GM18507 (cell line): Measurements from ENCODE around the gene NRXN3.

Experiments used
- DNase-seq: peaks from one replicate; pipeline ENCODE4 v3.0.0; 2011; ENCODE audit warnings: low read depth; ENCODE audit not compliant: insufficient read length; ENCODE audit errors: extremely low spot score
- FAIRE-seq: peaks from 2 replicates; lab custom pipeline; 2011; peaks lifted over from hg19 to GRCh38; lab: Jason Lieb, UNC

Gene NRXN3

DNA sequence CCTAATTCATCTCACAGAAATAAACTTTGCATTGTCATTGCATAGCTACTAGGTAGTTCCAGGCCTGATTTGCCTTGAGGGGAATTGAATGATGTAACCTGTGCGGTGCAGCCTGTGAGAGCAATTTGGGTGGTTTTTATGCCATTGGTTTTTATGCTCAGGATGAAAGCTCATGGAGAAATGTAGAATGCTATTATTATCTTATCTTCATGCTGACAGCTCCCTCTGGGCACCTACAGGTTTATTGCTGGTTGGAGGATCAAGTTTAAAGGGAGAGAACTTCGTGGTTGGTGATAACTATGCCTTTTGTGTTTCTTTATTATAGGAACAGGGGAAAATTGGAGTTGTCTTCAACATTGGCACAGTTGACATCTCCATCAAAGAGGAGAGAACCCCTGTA is 1493.3 kb downstream of the NRXN3 start:
- FAIRE-seq (no peak), DNase-seq (no peak)

- DNase-seq (no peak), FAIRE-seq (no peak)
Observed at GRCh38 chr14:79665556-79665955, 1495.4 kb downstream of the NRXN3 start.

DNA sequence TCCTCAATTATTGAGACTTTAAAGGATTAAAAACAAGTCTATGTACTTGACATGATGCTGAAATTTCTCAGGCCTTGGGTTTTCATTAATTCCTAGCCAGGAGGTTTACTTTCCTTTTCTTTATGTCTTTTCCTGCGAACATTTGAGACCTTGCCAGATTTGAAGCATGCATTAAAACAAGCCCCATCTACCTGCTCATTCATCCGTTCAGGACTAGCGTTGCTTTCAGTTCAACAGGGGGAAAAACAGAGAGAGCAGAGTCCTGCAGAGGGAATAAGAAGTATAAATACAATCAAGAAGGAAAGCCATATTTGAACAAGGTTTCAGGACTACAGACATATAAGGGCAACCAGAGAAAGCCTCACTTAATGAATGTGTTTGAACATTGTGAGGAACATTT is 1498.8 kb downstream of the NRXN3 start:
- FAIRE-seq: no peak
- no peak for DNase-seq

GRCh38 chr14:79670811-79671210 is 1500.6 kb downstream of the NRXN3 start:
- no peak for DNase-seq
- no peak for FAIRE-seq

GRCh38 chr14:79680087-79680486 is 1509.9 kb downstream of the NRXN3 start:
- DNase-seq: no peak

DNA sequence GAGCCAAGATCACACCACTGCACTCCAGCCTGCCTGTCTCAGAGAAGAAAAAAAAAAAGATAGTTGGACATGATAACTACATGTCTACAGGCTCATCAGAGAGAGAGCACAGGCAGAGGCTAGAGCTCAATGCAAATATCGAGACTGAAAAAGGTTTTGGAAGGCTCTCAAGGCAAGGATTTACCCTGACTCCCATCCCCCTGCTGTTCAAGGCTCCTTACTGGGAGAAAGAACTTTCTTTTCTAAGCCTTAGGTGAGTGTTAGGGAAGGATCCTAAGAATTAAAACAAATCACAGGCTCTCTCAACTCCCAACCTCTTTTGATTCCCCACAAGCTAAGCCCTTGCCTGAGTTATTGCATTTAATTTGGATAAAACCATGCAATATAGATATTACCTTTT is 1516.0 kb downstream of the NRXN3 start:
- FAIRE-seq: no peak

More at GRCh38 chr14:79680087-79680486, 1509.9 kb downstream of the NRXN3 start:
- no peak for FAIRE-seq

DNA sequence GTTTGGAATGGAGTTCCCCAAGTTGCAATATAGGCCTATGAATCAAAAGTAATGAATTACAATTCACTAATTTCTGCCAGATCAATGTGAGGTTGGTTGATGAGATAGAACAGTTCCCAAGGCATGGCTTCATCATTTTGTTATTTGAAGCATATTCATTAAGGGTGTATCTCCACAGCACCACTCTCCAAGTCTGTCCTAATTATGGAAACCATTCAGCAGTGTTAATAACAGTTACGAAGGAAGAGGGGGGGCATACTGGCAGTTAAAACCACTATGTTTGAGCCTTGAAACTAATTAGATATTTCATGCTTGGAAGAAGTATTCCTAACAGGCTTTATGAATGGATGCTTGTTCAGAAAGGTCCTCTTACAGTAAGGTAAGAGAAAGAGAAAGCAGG is 1520.8 kb downstream of the NRXN3 start:
- no peak for FAIRE-seq
- DNase-seq: no peak

More for the DNA sequence above, 1516.0 kb downstream of the NRXN3 start:
- DNase-seq: no peak

DNA sequence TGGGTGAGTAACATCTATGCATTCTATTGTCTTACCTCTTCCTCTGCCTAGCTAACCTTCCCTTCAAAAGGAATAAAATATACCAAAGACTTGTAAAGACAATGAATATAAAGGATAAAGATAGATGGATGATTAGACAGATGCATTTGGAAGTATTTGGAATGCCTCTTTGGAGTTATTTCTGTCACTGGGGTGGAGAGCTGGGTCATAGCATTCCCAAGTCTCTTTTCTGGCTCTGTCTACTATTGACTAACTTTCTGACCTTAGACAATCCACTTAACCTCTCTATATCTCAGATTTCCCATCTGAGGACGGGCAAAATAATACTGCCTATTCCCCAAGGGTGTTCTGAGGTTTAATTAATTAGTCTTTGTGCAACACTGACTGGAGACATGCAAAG is 1523.8 kb downstream of the NRXN3 start:
- DNase-seq (no peak), FAIRE-seq (no peak)

DNA sequence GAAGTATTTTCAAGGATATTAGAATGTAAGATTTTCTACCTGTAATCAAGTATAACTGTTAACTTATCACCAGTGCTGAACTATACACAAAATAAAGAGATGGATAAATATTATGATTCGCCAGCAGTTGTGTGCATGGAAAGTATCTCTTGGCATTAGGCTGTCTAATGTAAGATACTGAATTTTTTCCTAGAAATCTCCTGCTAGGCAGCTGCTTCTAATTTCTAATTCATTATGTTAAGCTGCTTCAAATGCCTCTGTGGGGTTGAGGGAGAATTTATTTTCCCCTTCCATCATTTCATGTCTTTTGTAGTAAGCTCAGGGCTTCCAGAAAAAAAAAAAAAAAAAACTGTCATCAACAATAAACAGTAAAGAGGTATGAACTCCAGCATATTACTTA is 1525.1 kb downstream of the NRXN3 start:
- FAIRE-seq (no peak), DNase-seq (no peak)

DNA sequence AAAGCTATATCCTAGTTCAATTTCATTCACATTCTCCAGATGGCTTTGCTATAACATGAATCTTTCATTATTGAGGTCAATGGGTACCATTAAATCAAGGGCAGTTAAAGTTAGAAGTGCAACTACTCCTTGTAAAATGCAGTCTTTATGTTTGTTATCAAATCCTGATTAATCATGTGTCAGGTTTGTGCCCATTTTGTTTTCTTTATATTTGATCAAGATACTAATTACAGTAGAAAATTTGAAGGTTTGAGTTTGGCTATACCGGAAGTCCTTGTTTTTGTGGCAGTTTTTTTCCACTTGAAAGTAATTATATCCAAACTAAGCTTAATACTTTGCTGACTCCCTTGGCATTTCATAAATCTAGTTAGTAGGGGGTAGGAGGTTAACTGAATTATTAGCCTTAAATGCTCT is 1528.1 kb downstream of the NRXN3 start:
- FAIRE-seq (no peak), DNase-seq (no peak)

GRCh38 chr14:79699206-79699605 is 1529.0 kb downstream of the NRXN3 start:
- no peak for FAIRE-seq
- DNase-seq: no peak

- FAIRE-seq (no peak), DNase-seq (no peak)
Observed at GRCh38 chr14:79701371-79701770, 1531.2 kb downstream of the NRXN3 start.

DNA sequence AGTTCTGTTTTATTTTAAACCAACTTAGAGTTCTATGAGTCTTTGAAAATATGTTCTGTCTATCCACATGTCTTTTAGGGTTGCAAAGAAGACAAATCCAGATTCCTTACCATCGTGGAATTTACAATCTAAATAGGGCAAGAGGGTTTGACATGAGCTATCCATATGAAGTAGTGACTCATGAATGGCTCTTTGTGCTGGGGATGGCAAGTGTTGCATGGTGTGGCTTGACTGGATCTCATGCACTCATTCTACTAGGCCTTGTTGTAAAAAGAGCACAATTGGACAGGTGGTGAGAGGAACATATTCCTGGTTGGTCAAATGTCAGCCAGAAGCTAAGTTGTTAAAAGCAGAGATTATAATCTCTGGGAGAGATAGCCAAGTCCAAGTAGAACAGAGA is 1532.0 kb downstream of the NRXN3 start:
- no peak for FAIRE-seq
- no peak for DNase-seq

GRCh38 chr14:79703209-79703608 is 1533.0 kb downstream of the NRXN3 start:
- no peak for DNase-seq
- FAIRE-seq: no peak

DNA sequence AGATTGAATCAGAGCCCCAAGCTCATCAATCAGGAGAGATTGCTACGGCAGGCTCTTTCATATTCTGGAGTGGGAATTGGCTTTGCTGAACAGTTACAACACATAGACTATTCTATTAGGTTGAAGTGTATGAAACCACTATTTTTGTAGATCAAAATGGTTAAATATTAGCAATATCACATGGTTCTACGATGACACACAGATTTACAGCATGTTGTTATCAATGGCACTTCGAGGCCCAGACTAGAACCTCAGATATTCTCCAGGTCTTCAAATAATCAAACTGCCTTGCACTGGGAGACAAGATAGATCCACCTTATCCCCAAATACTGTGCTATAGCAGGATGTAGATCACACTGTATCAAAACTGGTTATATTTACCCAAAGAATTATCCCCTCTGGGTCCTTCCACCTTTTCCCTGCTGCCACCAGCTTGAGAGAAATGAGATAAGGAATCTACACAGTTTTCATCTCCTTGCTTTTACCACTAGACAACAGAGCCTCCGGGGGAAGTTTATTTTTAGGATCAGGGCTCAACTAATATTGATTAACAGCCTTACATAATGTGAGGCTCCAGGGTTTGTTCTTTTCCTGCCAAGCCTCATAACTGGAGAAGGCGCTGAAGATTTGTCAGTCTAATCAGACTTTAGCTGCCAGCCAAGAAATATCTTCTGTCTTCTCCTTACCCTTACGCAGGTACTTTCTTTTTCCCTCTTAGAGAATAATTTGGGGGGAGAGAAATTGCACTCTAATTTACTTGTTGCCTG is 1534.1 kb downstream of the NRXN3 start:
- FAIRE-seq (no peak), DNase-seq (no peak)

DNA sequence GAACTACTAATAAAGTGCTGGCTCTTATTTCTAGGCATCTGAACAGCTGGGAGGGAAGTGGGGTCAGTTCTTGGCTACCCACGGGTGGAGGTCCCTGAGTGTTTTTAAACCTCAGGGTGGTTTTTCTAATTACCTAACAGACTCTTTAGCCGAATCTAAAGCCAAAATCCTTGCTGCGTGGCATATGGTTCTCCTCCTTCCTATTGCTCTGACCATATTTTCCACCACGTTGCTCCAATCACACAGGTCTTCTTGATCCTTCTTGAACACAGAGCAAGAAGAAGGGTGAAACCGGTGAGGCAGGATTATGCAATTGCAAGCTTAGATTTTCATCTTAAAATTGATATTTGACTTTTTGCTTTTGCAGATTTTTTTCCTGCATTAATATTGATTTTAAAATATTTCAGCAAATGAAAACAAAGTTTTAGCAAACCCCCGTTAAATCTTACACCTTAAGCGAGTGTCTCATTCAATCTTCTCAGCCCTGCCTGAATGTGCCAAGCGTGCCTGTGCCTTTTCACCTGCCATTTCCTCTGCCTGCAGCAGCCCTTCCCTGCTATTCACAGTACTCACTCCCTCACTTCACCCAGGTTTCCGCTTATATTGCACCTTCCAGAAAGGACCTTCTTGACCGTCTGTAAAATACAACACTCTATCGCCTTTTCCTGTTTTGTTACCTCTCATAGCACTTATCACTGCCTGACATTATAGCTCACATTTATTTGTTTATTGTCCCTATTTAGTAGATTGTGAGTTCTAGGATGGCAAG is 1535.1 kb downstream of the NRXN3 start:
- FAIRE-seq (no peak), DNase-seq (no peak)

DNA sequence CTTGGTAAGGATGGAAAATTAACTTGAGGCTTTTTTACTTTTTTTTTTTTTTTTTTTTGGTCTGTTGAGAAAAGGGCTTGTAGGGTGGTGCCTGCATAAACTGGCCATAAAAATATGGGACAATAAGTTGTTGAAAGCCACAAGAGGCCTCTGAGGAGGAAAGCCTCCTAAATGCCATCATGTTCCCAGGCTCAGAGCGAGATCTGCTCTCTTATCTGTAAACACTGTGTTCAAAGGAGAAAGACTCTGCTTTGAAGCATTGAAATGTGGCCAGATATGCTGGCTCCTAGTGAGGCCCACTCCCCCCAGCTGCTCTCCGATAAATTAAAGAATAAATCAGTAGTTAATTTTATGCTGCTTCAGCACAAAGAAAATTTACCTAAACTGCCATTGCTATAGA is 1536.2 kb downstream of the NRXN3 start:
- FAIRE-seq (no peak), DNase-seq (no peak)

DNA sequence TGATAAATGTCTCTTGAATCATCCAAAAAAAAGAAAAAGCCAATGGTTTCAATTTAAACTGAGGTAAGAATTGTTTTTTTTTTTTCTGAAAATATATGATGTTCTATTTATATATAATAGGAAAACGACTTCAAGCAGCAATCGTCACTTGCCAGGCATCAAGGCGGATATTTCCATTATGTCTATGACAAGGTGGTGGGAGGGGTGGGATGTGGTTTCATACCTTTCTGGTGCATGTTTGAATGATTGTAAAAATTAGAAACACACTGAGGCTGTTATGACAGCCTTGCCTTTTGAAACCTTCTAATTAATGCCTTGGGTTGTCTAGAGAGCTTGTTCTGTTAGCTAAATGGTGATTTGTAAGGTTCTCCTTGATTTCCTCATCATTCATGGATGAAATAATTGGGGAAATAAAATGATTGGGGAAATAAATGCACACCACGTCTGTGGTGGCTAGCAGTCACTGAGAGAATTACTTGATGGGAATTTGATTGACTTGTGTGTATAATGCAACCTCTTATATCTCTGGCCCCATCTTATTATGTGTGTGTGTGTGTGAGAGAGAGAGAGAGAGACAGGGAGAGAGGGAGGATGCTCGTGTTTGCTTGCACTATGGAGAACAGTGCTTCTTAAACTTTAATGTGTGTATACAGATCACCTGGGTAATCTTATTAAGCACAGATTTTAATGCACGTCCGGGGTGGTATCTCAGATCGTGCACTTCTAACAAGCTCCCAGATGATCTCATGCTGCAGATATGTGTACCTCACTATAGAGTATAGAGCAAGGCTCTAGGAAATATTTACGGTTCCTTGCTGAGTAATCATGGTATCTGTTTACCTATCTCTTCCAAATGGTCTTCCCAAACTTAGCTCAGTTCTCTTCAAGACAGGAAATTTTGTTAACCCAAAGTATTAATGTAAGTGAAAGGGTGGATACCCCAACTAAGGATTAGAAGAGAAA is 1538.5 kb downstream of the NRXN3 start:
- no peak for DNase-seq

DNA sequence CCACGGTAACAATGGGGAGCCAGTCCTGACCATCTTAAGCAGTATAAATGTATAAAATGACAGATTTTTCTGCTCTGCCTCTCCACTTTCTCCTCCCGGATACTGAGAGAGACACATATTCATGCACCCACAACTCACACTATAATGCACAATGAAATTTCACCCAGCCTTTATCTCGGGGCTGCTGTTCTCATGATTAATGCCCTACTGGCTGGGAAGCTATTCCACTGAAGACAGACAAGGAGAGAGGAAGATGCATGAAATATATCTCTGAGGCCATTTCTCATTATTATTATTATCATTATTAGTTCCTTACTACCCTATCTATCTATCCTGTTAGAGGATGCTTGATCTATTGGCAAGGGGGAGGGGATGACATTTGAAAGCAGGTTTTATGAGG is 1539.4 kb downstream of the NRXN3 start:
- FAIRE-seq: no peak
- DNase-seq: no peak

More for the DNA sequence above, 1538.5 kb downstream of the NRXN3 start:
- no peak for FAIRE-seq
